Body of pancreas (tissue), 4 donors: ENCODE results near the gene PHF13. TPM values are rescaled to one million over a fixed set of nuclear protein-coding genes. Genes with fewer than 3 reads are reported as not detected.
"Not testable (repeated sequence)": the region's sequence is repeated elsewhere in the genome, so short reads cannot be mapped to it uniquely, and the experiment has no call there.

ENCODE experiments used
- ATAC-seq: fragments of 150-250 bp; one replicate; pipeline ENCODE4 v1.9.1; 2016
- DNase-seq, 4 donors: peaks; one replicate each; pipeline ENCODE4 v3.0.0-alpha.2; 2019
- H3K27ac ChIP-seq, 4 donors: fragments of 200-600 bp; sonication (generic); 1 replicate in 3 of 4; 2 replicates in 1 of 4; pipeline versions ENCODE4 v1.5.1 to v1.6.1; 2016 to 2019; ENCODE audit warnings: mild to moderate bottlenecking in 1 of 4, mixed read lengths in 1 of 4, moderate library complexity in 1 of 4
- H3K27me3 ChIP-seq, 2 donors: fragments of 200-600 bp; sonication (generic); one replicate each; pipeline ENCODE4 v1.6.0; 2016; ENCODE audit warnings: mild to moderate bottlenecking in 1 of 2
- H3K36me3 ChIP-seq, 2 donors: fragments of 200-600 bp; sonication (generic); replicated peaks in 1 of 2; 2 replicates each; pipeline ENCODE4 v1.5.1; 2016; ENCODE audit warnings: low read depth in 2 of 2; ENCODE audit not compliant: insufficient read depth in 1 of 2
- H3K4me1 ChIP-seq: fragments of 200-600 bp; sonication (generic); one replicate; pipeline ENCODE4 v1.6.0; 2016
- H3K4me3 ChIP-seq, 2 donors: fragments of 200-600 bp; sonication (generic); 1 replicate in 1 of 2; 2 replicates in 1 of 2; pipeline ENCODE4 v1.5.1; 2016 to 2019
- H3K9me3 ChIP-seq, 3 donors: fragments of 200-600 bp; sonication (generic); 1 replicate in 2 of 3; 2 replicates in 1 of 3; pipeline ENCODE4 v1.5.1; 2016
- POLR2A ChIP-seq, 3 donors: fragments of 450-650 bp; IDR thresholded peaks; one replicate each; pipeline ENCODE4 v1.6.1; 2016; ENCODE audit warnings: antibody characterized with exemption in 3 of 3, mild to moderate bottlenecking in 2 of 3
- WGBS, 2 donors: methylation state at CpG; one replicate each; pipeline ENCODE4 v1.1.5; 2017; 5-methylcytosine and 5-hydroxymethylcytosine counted together
- intact Hi-C: fragments of 100-400 bp; cut with DNase I; formaldehyde crosslinking; loops from one replicate; pipeline ENCODE4 v1.15.1; 2023
- total RNA-seq, 2 donors: library from RNA; depleted of rRNA; stranded (reverse); fragments of >200 nt; gene quantifications; one replicate each; pipeline ENCODE4 v1.1.0, GENCODE V29; 2016
- TF ChIP-seq, protein P1 (sequence below), 7 experiments: fragments of 450-650 bp in 4 of 7; fragments of 200-600 bp in 3 of 7; sonication (generic) in 3 of 7; IDR thresholded peaks; one replicate each; pipeline ENCODE4 v1.5.1; 2016 to 2019; ENCODE audit warnings: antibody characterized with exemption in 7 of 7

The PHF13 gene
- total RNA-seq, 2 donors from 2014 or later: 6.2 to 9.6 TPM

DNA sequence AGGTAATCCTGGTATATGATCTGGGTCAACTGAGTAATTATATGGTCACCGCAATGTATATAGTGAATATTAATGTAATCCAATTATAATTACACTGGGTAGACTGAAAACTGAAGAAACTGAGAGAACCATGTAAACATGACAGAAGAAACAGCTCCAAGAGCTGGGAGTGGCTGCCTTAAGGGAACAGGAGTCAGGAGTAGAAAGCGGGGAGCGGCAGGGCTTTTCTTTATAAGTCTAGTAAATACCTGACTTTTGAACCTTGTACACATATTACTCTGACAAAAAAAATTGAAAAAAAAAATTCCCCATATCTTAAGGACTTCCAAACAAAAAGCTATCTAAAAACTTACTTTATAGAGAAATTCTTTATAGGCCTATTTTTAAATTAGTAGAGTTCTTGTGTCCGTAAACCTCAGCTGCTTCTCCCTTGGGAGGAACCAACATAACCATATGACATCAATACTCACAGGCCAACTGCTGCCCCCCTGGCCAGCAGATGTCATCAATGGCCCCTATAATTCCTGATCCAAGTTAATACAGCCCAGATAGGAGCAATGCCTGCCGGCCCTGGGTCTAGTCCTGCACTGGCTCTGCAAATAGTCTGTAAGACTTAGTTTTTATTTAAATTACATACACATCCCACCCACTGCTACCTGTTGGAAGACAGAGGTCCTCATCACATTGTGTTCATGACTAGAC, 45.0 kb downstream of the PHF13 start:
- Histone ChIP-seq H3K27me3 (no peaks in the 10 kb centered on the region), H3K4me1 (no peaks in the 10 kb centered on the region), H3K36me3 (peaks cover 0 to 4% of the 10 kb centered on the region in 2 donors), H3K27ac (no peak overlapping the region), H3K9me3 (no peaks in the 10 kb centered on the region), H3K4me3 (no peak overlapping the region)
- intact Hi-C loops: no loop called here
- no peak for DNase-seq
- 88 to 90% methylated on average over 5 of the region's 5 CpGs for WGBS, 2 donors
- TF ChIP-seq, protein P1, sequence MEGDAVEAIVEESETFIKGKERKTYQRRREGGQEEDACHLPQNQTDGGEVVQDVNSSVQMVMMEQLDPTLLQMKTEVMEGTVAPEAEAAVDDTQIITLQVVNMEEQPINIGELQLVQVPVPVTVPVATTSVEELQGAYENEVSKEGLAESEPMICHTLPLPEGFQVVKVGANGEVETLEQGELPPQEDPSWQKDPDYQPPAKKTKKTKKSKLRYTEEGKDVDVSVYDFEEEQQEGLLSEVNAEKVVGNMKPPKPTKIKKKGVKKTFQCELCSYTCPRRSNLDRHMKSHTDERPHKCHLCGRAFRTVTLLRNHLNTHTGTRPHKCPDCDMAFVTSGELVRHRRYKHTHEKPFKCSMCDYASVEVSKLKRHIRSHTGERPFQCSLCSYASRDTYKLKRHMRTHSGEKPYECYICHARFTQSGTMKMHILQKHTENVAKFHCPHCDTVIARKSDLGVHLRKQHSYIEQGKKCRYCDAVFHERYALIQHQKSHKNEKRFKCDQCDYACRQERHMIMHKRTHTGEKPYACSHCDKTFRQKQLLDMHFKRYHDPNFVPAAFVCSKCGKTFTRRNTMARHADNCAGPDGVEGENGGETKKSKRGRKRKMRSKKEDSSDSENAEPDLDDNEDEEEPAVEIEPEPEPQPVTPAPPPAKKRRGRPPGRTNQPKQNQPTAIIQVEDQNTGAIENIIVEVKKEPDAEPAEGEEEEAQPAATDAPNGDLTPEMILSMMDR (IDR thresholded peaks at IDR 0.05): no peak
- TF ChIP-seq POLR2A (IDR thresholded peaks at IDR 0.05): no peak
- ATAC-seq: no peak

DNA sequence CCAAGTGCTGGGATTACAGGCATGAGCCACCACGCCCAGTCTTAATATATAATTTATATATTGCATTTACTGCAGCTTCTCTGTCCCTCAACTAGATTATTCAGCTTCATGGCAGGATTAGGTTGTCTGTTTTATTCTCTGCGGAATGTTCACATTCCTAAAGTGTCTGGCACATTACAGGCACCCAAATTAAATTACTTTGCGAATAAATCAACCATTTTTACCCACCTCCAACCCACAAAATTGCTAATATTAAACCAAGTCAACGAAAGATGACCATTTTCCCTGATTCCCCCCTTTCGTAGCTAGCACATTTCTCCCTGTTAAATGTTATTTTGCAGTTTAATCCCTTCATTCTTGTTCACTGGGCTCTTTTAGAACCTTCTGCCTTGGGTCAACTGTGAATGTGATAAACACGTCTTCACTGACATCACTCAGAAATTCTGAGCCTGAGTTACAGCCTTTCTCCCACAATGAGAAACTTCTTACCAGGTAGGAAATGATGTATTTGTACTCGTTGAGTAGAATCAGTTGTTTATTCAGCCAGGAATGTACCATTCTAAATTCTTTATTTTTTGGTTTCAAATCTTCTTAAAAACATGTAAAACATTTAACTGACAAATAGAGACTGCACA, 47.0 kb downstream of the PHF13 start:
- 79 to 80% methylated on average over 7 of the region's 7 CpGs for WGBS, 2 donors
- TF ChIP-seq, protein P1 (IDR thresholded peaks at IDR 0.05): no peak
- no peak for TF ChIP-seq POLR2A (IDR thresholded peaks at IDR 0.05)
- Histone ChIP-seq H3K36me3 (no peaks in the 10 kb centered on the region), H3K4me1 (no peaks in the 10 kb centered on the region), H3K9me3 (no peaks in the 10 kb centered on the region), H3K4me3 (no peak overlapping the region), H3K27me3 (no peaks in the 10 kb centered on the region), H3K27ac (no peak overlapping the region)
- ATAC-seq: no peak
- no peak for DNase-seq
- intact Hi-C loops: no loop called here

DNA sequence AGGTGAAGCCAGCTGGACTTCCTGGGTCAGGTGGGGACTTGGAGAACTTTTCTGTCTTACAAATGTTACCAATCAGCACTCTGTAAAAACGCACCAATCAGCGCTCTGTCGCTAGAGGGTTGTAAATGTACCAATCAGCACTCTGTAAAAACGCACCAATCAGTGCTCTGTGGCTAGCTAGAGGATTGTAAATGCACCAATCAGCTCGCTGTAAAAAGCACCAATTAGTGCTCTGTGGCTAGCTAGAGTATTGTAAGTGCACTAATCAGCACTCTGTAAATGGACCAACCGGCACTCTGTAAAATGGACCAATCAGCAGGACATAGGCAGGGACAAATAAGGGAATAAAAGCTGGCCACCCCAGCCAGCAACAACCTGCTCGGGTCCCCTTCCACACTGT, 48.9 kb downstream of the PHF13 start:
- WGBS, 2 donors: 98% methylated on average over 7 of the region's 7 CpGs
- ATAC-seq, H3K27ac ChIP-seq, DNase-seq, H3K4me3 ChIP-seq, H3K36me3 ChIP-seq, H3K9me3 ChIP-seq, H3K27me3 ChIP-seq, H3K4me1 ChIP-seq, intact Hi-C loops: not testable (repeated sequence)

DNA sequence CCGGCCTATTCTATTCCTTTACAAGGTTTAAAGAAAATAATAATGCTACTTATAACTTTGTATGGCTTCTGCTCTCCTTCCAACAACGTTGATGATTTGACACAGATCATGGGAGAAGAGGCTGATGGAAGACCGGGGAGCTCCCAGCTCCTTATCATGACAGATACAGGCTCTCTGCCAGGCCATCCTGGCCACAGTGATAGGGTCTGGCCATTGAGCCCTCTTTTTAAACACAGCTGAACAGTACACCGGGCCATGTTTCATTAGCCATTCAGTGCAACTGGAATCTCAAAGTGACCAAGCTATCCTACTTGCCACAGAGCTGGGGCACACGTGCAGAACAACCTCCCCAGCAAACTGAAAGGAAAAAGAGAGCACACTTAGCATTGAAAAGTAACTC, 53.2 kb downstream of the PHF13 start:
- H3K4me1 ChIP-seq: no peaks in the 10 kb centered on the region
- TF ChIP-seq POLR2A (IDR thresholded peaks at IDR 0.05): no peak
- TF ChIP-seq, protein P1 (IDR thresholded peaks at IDR 0.05): no peak
- intact Hi-C loops: no loop called here
- ATAC-seq: no peak
- no peak overlapping the region for H3K27ac ChIP-seq
- no peaks in the 10 kb centered on the region for H3K9me3 ChIP-seq
- no peaks in the 10 kb centered on the region for H3K27me3 ChIP-seq
- 87 to 91% methylated on average over 5 of the region's 5 CpGs for WGBS, 2 donors
- DNase-seq: no peak
- no peak overlapping the region for H3K4me3 ChIP-seq
- H3K36me3 ChIP-seq: peaks cover 0 to 2% of the 10 kb centered on the region in 2 donors

DNA sequence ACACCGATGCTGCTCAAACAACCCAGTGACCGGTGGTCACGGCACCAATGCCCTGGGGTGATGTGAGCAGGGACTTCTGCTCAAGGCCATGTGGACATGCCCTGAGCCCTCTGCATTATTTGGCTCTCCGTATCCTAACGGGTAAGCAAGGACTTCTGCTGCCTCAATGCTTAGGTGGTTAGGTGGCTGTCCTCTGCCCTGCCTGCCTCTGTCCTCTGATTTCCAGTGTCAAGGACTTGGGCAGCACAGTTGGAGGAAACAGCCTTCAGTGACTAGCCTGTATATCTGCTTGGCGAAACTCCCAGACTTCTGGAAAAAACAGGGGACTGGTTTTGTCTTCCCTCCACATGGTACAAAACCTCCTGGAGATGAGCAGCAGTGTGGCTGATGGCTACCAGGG, 53.6 kb downstream of the PHF13 start:
- Histone ChIP-seq H3K27ac (no peak overlapping the region), H3K9me3 (no peaks in the 10 kb centered on the region), H3K36me3 (peaks cover 0 to 2% of the 10 kb centered on the region in 2 donors), H3K4me3 (no peak overlapping the region), H3K4me1 (no peaks in the 10 kb centered on the region), H3K27me3 (no peaks in the 10 kb centered on the region)
- WGBS, 2 donors: 91 to 98% methylated on average over 5 to 6 of the region's 6 CpGs
- ATAC-seq (no peak), DNase-seq (no peak)
- intact Hi-C loops: no loop called here
- TF ChIP-seq, protein P1 (IDR thresholded peaks at IDR 0.05): no peak
- TF ChIP-seq POLR2A (IDR thresholded peaks at IDR 0.05): no peak
